Neural progenitor cell (in vitro differentiated cells): ENCODE measurements around the gene ZMYND8. TPM values are rescaled to one million over a fixed set of nuclear protein-coding genes. Genes with fewer than 3 reads are reported as not detected.

Source experiments
- DNase-seq: peaks from one replicate; pipeline ENCODE4 v3.0.0-alpha.2; 2016; ENCODE audit warnings: low spot score
- H2AFZ ChIP-seq: fragments of 200-600 bp; sonication (generic); replicated peaks from 2 replicates; pipeline ENCODE4 v1.6.1; 2016; ENCODE audit warnings: antibody characterized with exemption
- H3F3A ChIP-seq: fragments of 200-600 bp; sonication (generic); 2 replicates; pipeline ENCODE4 v1.6.1; 2016; ENCODE audit warnings: antibody characterized with exemption, low read depth
- H3K27ac ChIP-seq: fragments of 200-600 bp; sonication (generic); 2 replicates; pipeline ENCODE4 v1.5.1; 2016; ENCODE audit warnings: mild to moderate bottlenecking
- H3K27me3 ChIP-seq: fragments of 200-600 bp; sonication (generic); 2 replicates; pipeline ENCODE4 v1.6.1; 2016; ENCODE audit warnings: mild to moderate bottlenecking, moderate library complexity
- H3K36me3 ChIP-seq: fragments of 200-600 bp; sonication (generic); 2 replicates; pipeline ENCODE4 v1.5.1; 2016
- H3K4me1 ChIP-seq: fragments of 200-600 bp; sonication (generic); 2 replicates; pipeline ENCODE4 v1.6.1; 2016; ENCODE audit warnings: mixed run types
- H3K4me2 ChIP-seq: fragments of 200-600 bp; sonication (generic); 2 replicates; pipeline ENCODE4 v1.6.1; 2016
- H3K4me3 ChIP-seq: fragments of 200-600 bp; sonication (generic); 2 replicates; pipeline ENCODE4 v1.5.1; 2016
- H3K79me2 ChIP-seq: fragments of 200-600 bp; sonication (generic); 2 replicates; pipeline ENCODE4 v1.6.1; 2016; ENCODE audit warnings: low read depth
- H3K9ac ChIP-seq: fragments of 200-600 bp; sonication (generic); 2 replicates; pipeline ENCODE4 v1.6.1; 2016
- H3K9me3 ChIP-seq: fragments of 200-600 bp; sonication (generic); 2 replicates; pipeline ENCODE4 v1.5.1; 2016; ENCODE audit warnings: low read depth
- H4K20me1 ChIP-seq: fragments of 200-600 bp; sonication (generic); 2 replicates; pipeline ENCODE4 v1.6.1; 2016; ENCODE audit warnings: low read depth
- H3K27ac Mint-ChIP-seq: 3 replicates; pipeline ENCODE4 v1.8.0; 2021; ENCODE audit warnings: mixed read lengths
- H3K27me3 Mint-ChIP-seq: 2 replicates; pipeline ENCODE4 v1.8.0; 2022; ENCODE audit warnings: low read depth, mild to moderate bottlenecking, inconsistent platforms, moderate library complexity, mixed read lengths; ENCODE audit not compliant: insufficient read depth
- H3K36me3 Mint-ChIP-seq: 3 replicates; pipeline ENCODE4 v1.8.0; 2021; ENCODE audit warnings: mixed read lengths
- H3K4me1 Mint-ChIP-seq: 3 replicates; pipeline ENCODE4 v1.8.0; 2021; ENCODE audit warnings: mixed read lengths
- H3K4me3 Mint-ChIP-seq: 3 replicates; pipeline ENCODE4 v1.8.0; 2021; ENCODE audit warnings: mild to moderate bottlenecking, moderate library complexity, mixed read lengths
- H3K9me3 Mint-ChIP-seq: 3 replicates; pipeline ENCODE4 v1.8.0; 2020; ENCODE audit warnings: mixed read lengths
- CTCF ChIP-seq: fragments of 200-600 bp; sonication (generic); IDR thresholded peaks from 2 replicates; pipeline ENCODE4 v1.5.1; 2017; ENCODE audit warnings: antibody characterized with exemption, mild to moderate bottlenecking
- EZH2 ChIP-seq: fragments of 200-600 bp; sonication (generic); IDR thresholded peaks from 2 replicates; pipeline ENCODE4 v1.6.1; 2017; ENCODE audit warnings: antibody characterized with exemption, mild to moderate bottlenecking, moderate library complexity
- EZH2phosphoT487 ChIP-seq: fragments of 200-600 bp; sonication (generic); IDR thresholded peaks from 2 replicates; pipeline ENCODE4 v1.6.1; 2017; ENCODE audit warnings: antibody characterized with exemption
- total RNA-seq: library from RNA; depleted of rRNA; stranded (reverse); fragments of >200 nt; gene quantifications from 2 replicates; pipeline ENCODE4 v1.2.3, GENCODE V29; 2015; ENCODE audit warnings: low replicate concordance

Gene ZMYND8
- total RNA-seq, 1 donor from 2014 or later: 59.4 TPM

DNA sequence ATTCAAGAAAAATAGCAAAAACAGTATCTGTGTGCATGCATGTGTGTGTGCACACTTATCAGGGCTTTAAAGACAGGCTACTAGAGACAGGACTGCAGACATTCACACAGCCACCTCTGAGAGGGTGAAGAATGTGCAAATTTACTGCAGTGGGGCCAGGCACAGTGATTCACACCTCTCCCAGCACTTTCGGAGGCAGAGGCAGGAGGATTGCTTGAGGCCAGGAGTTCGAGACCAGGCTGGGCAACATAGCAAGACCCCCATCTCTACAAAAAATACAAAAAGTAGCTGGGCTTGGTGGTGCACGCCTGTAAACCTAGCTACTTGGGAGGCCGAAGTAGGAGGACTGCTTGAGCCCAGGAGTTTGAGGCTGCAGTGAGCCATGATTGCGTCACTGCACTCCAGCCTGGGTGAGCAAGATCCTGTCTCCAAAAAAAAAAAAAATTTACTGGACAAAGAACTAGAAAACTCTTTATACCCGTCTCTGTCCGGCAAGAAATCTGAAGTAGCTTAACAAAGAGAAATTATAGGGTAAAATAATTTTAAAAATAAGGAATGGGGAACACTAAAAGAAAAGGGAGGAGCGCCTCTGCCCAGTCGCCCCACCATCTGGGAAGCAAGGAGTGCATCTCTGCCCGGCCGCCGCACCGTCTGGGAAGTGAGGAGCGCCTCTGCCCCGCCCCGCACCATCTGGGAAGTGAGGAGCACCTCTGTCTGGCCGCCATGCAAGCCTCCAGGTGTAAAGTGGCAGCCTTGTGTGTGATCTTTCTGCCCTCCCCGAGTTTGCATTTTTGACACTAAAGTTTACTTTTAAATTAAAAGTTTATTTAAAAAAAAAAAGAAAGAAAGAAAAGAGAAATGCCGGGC, 105.1 kb downstream of the ZMYND8 start:
- Mint-ChIP-seq H3K4me1 (no peaks in the 10 kb centered on the region), H3K27me3 (peaks cover 2% of the 10 kb centered on the region), H3K27ac (no peak overlapping the region), H3K36me3 (peaks cover 38% of the 10 kb centered on the region), H3K9me3 (no peaks in the 10 kb centered on the region), H3K4me3 (no peak overlapping the region)
- no peaks in the 10 kb centered on the region for H3K9me3 ChIP-seq
- no peak overlapping the region for H3K9ac ChIP-seq
- H2AFZ ChIP-seq: no peak overlapping the region
- H3K27ac ChIP-seq: no peak overlapping the region
- peaks cover 4% of the 10 kb centered on the region for H3F3A ChIP-seq
- no peak overlapping the region for H3K4me2 ChIP-seq
- TF ChIP-seq EZH2 (no peak), CTCF (no peak), EZH2phosphoT487 (no peak)
- peaks cover 11% of the 10 kb centered on the region for H4K20me1 ChIP-seq
- peaks cover 11% of the 10 kb centered on the region for H3K36me3 ChIP-seq
- no peaks in the 10 kb centered on the region for H3K4me1 ChIP-seq
- no peak overlapping the region for H3K4me3 ChIP-seq
- no peaks in the 10 kb centered on the region for H3K27me3 ChIP-seq
- no peak for DNase-seq
- peaks cover 57% of the 10 kb centered on the region for H3K79me2 ChIP-seq

GRCh38 chr20:47250360-47250759, 106.1 kb downstream of the ZMYND8 start:
- no peaks in the 10 kb centered on the region for H3K27me3 ChIP-seq
- H3K9ac ChIP-seq: no peak overlapping the region
- H3K27me3 Mint-ChIP-seq: peaks cover 2% of the 10 kb centered on the region
- no peaks in the 10 kb centered on the region for H3K9me3 ChIP-seq
- no peak overlapping the region for H3K27ac ChIP-seq
- H3K79me2 ChIP-seq: peaks cover 59% of the 10 kb centered on the region
- DNase-seq: no peak
- no peak overlapping the region for H3K4me3 ChIP-seq
- H3K4me1 Mint-ChIP-seq: no peaks in the 10 kb centered on the region
- H3K27ac Mint-ChIP-seq: no peak overlapping the region
- peaks cover 4% of the 10 kb centered on the region for H3F3A ChIP-seq
- H2AFZ ChIP-seq: no peak overlapping the region
- no peak for TF ChIP-seq CTCF
- H3K4me3 Mint-ChIP-seq: no peak overlapping the region
- no peaks in the 10 kb centered on the region for H3K9me3 Mint-ChIP-seq
- peaks cover 12% of the 10 kb centered on the region for H4K20me1 ChIP-seq
- H3K4me1 ChIP-seq: no peaks in the 10 kb centered on the region
- peaks cover 46% of the 10 kb centered on the region for H3K36me3 Mint-ChIP-seq
- no peak overlapping the region for H3K4me2 ChIP-seq
- H3K36me3 ChIP-seq: peaks cover 11% of the 10 kb centered on the region

DNA sequence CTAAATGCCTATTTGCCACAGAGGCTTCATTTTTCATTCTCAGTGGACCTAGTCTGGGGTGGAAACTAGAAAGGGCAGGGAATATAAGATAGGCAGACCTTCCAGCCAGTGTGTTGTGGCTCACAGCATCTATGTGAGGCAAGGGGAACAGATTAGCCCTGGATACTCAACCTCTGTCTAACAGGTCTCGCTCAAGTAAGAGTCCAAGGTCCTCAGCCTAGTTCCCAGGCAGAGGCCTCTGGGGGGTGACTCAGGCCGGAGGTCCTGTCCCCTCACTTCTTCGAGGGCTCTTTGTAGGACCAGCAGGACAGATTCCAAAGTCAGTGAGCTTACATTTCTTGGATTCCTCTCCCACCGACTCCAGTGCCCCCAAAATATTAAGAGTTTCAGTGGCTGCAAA, 106.6 kb downstream of the ZMYND8 start:
- peaks cover 47% of the 10 kb centered on the region for H3K36me3 Mint-ChIP-seq
- no peak overlapping the region for H3K27ac Mint-ChIP-seq

More for the DNA sequence above, 106.6 kb downstream of the ZMYND8 start:
- no peak overlapping the region for H3K4me3 ChIP-seq
- TF ChIP-seq EZH2phosphoT487: no peak
- TF ChIP-seq CTCF: no peak
- TF ChIP-seq EZH2: no peak
- H3K9ac ChIP-seq: no peak overlapping the region
- H2AFZ ChIP-seq: no peak overlapping the region
- peaks cover 17% of the 10 kb centered on the region for H4K20me1 ChIP-seq
- H3K36me3 ChIP-seq: peaks cover 11% of the 10 kb centered on the region
- no peak overlapping the region for H3K27ac ChIP-seq
- H3K27me3 Mint-ChIP-seq: peaks cover 2% of the 10 kb centered on the region
- H3K4me1 Mint-ChIP-seq: no peaks in the 10 kb centered on the region
- H3K9me3 Mint-ChIP-seq: no peaks in the 10 kb centered on the region
- no peak overlapping the region for H3K4me3 Mint-ChIP-seq
- no peak overlapping the region for H3K4me2 ChIP-seq
- H3K4me1 ChIP-seq: no peaks in the 10 kb centered on the region
- H3K9me3 ChIP-seq: no peaks in the 10 kb centered on the region
- peaks cover under 1% of the 10 kb centered on the region for H3F3A ChIP-seq
- peaks cover 64% of the 10 kb centered on the region for H3K79me2 ChIP-seq
- no peaks in the 10 kb centered on the region for H3K27me3 ChIP-seq
- no peak for DNase-seq
